Stimulated activated CD4-positive, alpha-beta T cell treated with anti-CD3 and anti-CD28 coated beads, Interleukin-1b, Interleukin-23, amount 100 ng/mL, for 48 hours (primary cell): Measurements from ENCODE around the gene RASA4.
A peak's percentile ranks its signal among the peaks of the same experiment; 100 is the strongest.
"Not testable (repeated sequence)": the region's sequence is repeated elsewhere in the genome, so short reads cannot be mapped to it uniquely, and the experiment has no call there.

Source experiments
- DNase-seq: peaks from one replicate; pipeline ENCODE4 v3.0.0-alpha.2; 2020

Gene RASA4

DNA sequence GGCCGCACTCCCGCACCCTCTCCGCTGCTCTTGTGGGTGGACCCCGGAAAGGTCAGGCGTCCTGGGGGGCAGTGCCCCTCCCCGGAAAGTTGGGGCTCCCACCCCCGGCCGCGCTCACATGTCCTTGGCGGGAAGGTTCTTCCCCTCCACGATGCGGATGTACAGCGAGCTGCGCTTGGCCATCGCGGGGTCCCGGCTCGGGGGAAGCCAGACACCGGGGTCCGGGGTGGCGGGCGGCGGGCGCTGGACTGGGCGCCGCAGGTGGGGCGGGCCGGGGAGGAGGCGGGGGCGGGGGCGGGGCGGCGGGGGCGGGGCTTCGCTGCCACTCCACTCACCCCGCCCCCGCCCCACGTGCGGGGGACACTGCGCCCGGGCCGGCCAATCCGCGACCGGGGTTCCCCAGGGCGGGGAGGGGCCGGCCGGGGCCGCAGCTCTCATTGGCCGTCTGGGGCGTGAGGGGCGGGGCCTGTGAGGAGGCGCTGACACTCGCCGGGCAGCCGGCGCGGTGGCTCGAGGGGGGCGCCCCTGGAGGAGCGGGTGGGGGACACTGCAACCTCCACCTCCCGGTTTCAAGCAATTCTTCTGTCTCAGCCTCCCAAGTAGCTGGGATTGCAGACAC, at the start of gene RASA4:
RASA4 (minus strand) TSS at position 250 of the 619 bp plus-strand sequence; CDS start at position 183, 67 bp downstream.
- DNase-seq = not testable (repeated sequence)

DNA sequence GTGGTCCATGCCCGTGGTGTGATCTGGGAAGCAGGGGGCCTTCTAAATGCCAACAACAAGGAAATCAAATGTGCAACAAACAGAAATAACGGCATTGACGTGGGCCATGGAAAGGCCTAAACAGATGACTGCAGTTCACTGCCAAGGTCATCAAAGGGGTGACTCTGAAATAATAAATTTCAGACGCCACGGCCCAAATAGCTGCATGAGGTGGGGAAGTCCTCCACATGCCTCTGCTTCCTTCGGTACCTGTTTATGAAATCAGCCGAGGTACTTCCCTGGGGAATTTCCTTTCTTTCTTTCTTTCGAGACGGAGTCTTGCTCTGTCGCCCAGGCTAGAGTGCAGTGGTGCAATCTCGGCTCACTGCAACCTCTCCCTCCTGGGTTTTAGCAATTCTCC, 48.2 kb upstream of the RASA4 start:
- DNase-seq = not testable (repeated sequence)

DNA sequence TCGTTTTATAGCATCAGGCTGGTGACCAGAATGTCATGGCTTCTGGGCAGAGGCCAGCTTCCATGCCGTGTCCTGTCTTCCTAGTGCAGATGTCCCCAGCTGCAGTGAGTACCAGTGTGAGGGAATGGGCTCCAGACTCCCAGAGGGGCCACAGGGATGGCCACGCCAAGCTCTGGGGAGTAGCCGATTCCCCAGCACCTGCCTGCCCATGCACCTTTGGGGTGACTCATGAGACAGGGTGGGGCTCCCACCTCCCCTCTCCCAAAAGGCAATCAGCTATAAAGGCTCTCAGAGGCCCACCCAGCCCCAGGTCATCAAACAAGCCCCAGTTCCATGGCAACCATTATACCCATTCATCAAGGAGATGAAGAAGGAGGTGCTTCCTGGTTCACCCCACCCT, 33.4 kb upstream of the RASA4 start, which contains the start of gene SPDYE2B:
SPDYE2B (plus strand) TSS at position 396 of the 400 bp plus-strand sequence. CDS start 2,030 bp downstream, outside the sequence.
- DNase-seq = not testable (repeated sequence)

DNA sequence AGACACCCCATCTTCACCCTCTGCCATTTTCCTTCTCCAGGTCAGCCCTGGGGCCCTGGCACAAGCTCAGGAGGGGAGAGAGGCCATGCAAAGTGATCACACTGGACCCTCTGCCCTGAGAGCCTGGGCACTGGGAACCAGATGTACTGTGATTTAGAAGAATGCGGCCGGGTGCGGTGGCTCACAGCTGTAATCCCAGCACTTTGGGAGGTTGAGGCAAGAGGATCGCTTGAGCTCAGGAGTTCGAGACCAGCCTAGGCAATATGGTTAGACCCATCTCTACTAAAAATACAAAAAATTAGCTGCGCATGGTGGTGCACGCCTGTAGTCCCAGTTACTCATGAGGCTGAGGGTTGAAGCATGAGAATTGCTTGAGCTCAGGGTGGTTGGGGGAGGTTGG, 31.3 kb upstream of the RASA4 start:
- DNase-seq = not testable (repeated sequence)

DNA sequence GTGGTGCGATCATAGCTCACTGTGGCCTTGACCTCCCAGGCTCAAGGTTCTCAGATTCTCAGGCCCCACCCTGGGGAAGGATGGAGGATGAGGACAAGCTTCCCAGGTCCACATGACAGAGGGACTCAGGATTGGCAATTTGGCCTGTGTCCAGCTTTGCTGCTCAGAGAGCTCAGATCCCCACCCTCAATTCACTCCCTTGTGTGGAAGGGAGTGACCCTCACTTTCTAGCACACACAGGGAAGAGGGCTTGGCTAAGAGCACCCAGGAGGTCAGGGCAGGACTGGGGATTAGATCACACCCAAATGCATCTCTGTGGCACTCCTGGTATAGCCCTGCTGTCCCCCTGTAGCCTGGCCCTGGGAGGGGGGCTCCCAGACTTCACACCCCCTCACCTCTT, 26.8 kb upstream of the RASA4 start:
- not testable (repeated sequence) for DNase-seq

DNA sequence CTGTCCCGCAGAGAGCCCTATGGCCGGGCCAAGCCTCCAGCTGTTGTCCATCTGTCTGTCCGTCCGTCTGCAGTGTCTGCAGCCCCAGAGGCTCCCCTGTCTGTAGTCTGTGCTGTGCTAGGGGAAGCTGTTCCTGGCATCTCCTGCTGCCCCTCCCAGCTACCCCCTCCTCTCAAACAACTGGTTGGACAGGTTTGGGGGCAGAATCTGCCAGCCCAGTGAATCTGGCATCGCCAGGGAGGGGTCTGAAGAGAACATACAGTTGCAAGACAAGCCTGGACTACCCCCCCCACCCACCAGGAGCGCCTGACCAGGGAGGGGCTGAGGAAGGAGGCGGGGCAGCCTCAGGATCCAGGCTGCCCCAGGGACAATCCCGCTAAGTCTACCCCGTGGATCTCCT, 26.1 kb upstream of the RASA4 start, which contains the start of gene UPK3BL1:
UPK3BL1 (minus strand) TSS at position 101 of the 400 bp plus-strand sequence; CDS start at position 51, 50 bp downstream.
- not testable (repeated sequence) for DNase-seq

DNA sequence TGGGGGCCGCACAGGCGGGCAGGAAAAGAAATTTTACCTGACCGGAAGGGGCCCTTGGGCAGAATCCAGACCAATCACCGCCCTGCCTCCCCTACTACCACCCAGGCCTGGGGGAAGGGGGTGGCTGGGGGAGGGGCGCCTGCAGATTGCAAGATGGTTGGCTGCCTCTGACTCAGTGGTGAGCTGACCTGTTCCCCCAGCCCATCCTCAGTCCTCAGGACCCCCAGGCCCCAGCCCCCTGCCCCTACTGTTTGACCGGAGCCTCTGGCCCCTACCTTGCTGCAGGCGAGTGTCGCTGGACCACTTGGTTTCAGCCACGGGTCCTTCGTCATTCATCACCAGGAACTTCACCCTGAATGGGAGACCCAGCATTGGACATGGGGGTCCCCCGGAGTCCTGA, 22.3 kb upstream of the RASA4 start:
- peak; percentile 3 for DNase-seq

DNA sequence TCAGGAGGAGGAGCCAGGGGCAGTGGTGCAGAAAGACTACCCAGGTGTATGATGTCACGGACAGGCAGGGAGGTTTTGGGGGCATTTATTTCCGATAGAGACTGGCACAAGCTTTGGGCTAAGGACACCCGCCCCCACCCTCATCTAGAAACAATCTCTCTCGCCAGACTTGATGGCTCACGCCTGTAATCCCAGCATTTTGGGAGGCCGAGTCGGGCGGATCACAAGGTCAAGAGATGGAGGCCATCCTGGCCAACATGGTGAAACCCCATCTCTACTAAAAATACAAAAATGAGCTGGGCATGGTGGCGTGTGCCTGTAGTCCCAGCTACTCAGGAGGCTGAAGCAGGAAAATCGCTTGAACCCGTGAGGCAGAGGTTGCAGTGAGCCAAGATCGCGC, 20.4 kb upstream of the RASA4 start:
- not testable (repeated sequence) for DNase-seq

DNA sequence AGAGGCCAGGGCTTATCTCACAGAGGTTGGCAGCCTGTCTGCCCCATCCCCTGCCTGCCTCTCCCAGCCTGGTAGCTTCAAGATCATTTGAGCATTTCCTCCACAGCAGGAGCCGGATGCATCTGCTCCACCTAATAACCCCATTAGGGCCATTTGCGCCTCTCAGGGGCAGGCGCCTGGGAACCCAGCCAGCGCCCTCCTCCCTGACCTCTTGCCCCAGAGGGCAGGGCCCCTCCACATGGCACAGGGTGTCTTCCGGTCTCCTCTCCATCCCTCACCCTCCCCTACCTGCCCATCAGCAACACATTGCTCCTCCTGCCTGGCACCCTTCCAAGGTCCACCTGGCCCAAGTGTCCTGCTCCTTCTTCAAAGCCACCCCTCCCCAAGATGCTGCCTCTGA, 18.8 kb upstream of the RASA4 start:
- not testable (repeated sequence) for DNase-seq

DNA sequence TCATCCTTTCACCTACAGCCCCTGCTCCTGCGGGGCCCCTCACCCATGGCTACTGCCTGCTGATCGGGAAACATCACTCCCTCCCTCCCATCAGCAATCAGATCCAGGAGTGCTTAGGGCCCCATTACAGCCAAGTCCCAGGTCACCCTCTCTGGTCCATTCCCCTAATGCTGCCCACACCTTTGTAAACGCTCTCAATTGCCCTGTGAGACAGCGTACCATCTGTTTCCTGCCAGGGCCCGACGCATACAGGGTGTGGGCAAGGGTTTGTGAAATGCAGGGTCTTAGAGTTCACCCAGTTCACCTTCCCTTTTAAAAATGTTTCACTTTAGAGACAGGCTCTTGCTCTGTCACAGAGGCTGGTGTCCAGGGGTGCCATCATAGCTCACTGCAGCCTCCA, 17.7 kb upstream of the RASA4 start:
- not testable (repeated sequence) for DNase-seq

DNA sequence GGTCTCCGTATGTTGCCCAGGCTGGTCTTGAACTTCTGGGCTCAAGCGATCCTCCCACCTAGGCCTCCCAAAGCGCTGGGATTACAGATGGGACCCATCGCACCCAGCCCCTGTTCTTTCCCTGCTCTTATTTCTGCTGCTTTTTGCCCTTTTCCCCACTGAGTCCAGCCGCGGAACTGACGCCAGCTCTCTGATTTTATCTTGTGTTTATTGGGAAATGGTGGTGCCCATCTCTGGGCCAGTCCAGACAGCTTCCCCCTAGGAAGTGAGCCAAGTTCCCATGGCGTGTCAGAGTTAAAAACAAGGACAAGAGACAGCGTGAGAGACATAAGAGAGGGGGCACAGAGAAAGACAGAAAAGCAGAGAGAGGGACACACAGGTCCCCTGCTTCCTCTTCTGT, 14.1 kb upstream of the RASA4 start:
- DNase-seq = not testable (repeated sequence)

DNA sequence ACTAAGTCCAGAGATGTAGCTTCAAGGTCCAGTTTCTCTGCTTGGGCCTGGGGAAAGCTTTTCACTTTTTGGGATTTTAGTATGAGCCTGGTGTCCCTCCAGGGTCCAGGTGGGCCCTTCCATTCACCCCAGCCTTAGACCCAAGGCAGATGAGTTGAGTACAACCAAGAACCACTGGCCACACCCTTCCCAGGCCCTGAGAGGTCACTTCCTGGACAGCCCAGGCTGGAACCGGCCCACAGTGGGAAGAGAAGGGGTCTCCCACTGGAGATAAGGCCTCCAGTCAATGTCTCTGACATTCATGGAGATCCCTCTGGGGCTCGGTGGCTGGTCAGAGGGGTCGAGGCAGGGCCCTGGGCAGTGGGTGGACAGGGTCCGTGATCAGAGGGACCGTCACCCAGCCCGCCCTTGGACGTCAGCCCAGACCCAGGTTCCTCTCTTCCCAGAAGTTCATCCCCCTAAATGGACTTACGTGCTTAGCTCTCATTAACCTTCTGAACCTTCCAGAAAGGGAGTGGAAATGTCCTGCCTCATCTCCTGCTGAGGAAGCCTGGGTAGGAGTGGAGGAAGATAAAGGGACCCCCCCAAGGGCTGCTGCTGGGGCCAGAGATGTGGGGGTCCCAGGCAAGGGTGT, 10.8 kb upstream of the RASA4 start:
- not testable (repeated sequence) for DNase-seq

DNA sequence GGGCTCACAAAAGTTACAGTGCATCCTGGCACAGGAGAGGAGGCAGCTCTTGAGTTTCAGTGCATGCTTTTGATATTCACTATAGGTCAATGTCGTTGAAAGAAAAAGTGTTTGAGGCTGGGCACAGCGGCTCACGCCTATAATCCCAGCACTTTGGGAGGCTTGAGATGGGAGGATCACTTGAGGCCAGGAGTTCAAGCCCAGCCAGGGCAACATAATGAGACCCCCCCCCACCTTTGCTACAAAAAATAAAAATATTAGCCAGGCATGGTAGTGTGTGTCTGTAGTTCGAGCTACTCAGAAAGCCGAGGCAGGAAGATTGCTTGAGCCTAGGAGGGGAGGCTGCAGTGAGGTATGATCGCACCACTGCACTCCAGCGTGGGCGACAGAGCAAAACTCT, 1.6 kb upstream of the RASA4 start:
- not testable (repeated sequence) for DNase-seq

DNA sequence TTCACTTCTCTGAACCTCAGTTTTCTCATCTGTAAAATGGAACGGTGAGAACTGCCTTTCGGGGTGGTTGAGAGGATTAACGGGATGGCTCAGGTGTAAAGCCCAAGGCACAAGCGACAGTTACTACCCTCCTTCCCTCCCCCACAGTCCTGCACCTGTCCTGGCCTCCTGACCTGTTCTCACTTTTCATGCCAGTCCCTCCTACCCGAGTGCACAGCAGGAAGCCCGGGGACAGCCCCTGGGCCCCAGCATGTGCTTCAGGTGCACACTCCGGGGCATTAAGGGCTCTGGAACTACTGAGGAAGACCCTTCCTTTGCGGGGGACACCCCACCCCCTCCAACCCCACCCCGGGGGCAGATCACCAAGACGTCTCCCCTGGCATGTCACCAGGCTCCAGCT, 626 bp downstream of the RASA4 start:
- DNase-seq = not testable (repeated sequence)

DNA sequence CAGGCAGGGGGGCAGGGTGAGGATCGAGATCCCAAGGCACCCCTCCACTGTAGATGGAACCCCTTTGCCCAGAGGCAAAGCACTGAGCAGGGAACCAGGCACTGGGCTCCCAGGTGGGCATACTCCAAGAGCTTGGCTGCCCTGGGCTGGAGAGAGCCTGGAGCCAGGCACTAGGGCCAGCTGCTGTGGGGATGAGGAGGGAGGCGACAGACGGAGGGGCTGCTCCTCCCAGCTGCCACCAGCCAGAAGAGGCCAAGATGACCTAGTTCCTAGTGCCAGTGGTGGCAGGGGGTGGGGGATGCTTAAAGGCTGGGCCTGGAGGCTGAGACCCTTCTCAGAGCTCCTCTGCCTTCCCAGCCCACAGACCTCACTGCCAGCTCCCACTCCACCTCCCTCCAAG, 1.7 kb downstream of the RASA4 start:
- DNase-seq = not testable (repeated sequence)

DNA sequence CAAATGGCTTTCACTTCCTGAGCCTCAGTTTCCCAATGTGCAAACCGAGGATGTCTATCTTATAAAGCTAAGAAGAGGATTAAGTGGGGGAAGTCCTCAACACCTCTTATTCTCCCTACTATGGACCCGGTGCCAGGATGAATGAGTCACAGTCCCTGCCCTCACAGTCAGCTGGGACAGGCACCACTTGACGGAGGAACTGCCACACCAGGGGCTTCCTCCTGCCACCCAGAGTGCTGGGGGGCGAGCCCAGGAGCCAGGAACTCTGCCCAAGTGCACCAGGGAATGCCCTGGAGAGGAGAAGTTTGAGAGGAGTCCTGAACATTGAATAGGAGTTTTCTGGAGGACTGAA, 2.2 kb downstream of the RASA4 start:
- DNase-seq = not testable (repeated sequence)

DNA sequence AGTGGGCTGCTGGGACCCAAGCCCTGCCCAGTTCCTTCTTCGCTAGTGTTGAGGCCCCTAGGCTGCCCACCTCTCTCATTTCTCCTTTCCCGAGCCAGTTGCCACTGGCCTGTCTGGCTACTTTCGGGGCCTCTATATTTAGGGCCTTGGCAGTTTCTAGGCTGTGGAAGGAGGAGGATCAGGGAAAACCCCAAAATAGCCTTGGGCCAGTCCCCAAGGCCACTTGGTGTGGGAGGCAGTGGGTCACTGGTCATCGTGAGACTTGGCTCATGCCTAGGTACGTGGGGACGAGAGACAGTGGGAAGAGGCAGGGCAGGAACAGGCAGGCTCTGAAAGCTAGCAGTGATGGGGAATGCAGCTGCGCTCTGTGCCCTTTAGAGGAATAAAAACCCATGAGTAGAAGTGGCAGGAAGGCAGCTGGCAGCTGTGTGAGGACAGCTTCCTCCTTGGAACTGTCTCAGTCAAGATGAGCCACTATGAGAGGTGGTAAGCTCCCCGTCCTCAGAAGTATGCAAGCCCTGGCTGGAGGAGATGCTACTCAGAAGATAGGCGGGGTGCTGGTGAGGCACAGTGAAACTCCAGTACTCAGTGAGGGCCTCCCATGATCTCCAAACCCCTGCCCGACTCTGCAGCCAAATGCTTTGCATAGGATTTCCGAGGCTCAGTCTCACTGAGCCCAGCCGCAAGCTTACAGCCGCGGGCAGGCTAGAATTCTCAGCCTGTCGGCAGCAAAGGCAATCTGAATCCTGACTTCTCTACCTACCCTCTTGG, 2.8 kb downstream of the RASA4 start:
- DNase-seq = not testable (repeated sequence)

DNA sequence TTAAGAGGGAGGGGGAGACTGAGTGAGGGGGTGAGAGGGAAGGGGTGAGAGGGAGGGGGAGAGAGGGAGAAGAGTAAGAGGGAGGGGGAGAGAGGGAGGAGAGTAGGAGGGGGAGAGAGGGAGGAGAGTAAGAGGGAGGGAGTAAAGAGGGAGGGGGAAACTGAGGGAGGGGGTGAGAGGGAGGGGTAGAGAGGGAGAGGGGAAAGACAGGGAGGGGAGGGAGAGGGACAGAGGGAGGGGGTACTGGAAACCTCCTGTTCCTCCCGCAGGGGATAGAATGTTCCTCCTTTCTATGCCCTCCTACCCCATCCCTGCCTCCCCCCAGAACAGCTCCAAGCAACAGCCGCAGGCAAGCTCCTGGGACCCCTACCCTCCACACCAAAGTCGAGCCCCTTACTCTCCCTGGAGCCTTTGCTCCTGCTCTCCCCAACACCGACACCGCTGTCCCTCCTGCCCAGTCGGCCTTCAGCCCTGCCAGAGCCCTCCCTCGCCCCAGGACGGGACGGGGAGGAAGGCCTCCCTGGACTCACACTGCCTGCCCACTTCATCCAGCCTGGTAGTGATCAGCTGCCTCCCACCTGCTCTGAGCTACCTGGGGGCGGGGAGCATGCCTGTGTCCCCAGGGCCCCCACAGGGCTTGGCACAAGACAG, 4.8 kb downstream of the RASA4 start:
- DNase-seq = not testable (repeated sequence)

DNA sequence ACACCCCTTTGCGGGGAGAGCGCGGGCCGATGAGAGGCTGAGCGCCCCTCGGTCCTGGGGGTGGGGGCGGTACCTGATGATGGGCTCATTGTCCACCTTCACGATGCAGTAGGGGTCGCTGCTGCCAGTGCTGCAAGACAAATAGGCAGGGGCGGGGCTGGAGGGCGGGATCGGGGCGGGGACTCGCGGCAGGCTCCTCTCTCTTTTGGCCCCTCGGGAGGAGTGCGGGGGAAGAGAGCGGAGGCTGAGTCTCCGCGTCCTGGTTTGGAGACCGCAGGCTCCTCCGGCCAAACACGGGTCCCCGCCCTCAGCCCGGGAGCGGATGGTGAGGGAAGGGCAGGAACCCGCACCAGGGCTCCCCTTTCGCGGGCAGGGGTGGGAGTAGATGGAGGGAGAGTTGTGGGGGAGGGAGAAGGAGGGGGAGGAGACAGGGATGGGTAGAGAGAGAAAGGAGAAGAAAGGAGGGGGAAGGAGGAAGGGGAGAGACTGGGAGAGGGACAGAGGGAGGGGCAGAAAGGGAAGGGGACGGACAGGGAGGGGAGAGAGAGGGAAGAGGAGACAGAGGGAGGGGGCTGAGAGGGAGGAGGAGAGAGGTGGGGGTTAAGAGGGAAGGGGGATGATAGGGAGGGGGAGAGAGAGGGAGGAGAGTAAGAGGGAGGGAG, 5.4 kb downstream of the RASA4 start:
- DNase-seq = not testable (repeated sequence)

DNA sequence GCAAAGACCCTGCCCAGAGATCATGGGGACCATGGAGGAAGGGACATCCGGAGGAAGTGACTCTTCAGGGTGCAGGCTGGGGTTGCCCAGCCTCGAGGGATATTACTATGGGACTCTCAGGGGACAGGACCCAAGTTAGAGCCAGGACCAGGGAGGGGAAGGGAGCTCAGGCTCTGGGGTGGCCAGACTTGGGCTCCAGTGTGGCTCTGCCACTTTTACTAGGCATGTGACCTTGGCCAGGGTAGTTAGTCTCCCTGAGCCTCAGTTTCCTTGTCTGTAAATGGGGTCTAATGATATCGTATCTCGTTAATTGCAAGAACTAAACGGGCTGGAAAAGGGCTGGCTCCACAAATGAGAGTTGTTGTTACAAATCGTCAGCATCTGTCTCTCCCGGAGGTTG, 6.1 kb downstream of the RASA4 start:
- not testable (repeated sequence) for DNase-seq

DNA sequence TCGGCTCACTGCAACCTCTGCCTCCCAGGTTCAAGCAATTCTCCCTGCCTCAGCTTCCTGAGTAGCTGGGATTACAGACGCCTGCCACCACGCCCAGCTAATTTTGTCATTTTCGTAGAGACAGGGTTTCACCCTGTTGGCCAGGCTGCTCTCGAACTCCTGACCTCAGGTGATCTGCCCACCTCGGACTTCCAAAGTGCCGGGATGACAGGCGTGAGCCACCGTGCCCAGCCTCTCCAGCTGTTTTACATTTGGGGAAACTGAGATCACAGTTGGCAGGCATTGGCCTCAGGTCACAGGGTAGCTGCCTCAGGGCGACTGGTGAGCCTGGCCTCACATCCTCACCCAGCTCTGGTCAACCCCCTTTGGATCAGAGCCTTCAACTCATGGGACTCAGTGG, 6.8 kb downstream of the RASA4 start:
- DNase-seq = not testable (repeated sequence)

DNA sequence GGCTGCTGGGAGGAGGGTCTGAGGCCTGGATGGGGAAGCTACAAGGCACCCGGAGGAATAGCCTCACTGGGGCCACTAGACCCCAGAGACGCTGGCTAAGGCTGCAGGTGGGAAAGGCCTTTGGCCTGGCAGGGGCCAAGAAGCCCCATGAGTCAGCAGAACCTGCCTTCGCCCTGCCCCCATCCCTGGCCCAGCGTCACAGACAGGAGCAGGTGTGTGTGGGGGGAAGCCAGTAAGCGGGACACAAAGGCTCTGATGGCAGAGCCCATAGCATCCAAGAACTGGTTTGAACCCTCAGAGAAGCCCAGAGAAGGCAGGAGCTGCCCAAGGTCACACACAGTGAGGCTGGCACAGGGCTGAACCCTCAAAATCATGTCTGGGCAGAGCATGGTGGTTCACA, 9.7 kb downstream of the RASA4 start:
- DNase-seq = not testable (repeated sequence)
